SK-N-SH (cell line): ENCODE results near the gene MYO1H. TPM values are rescaled to one million over a fixed set of nuclear protein-coding genes. Genes with fewer than 3 reads are reported as not detected.

Experiments
- CTCF ChIA-PET: fragments of 300-600, 350-600 bp; formaldehyde crosslinking; extraction: SDS; loops from one replicate; lab custom pipeline; 2021; lab: Yijun Ruan, JAX
- POLR2A ChIA-PET: fragments of 350-600 bp; sonication (Branson Sonifier 250); formaldehyde crosslinking; extraction: SDS; loops from one replicate; lab custom pipeline; 2020; ENCODE audit warnings: antibody characterized with exemption, inconsistent platforms; lab: Yijun Ruan, JAX
- DNase-seq: peaks from one replicate; pipeline ENCODE4 v3.0.0; 2012
- H2AFZ ChIP-seq: fragments of 200-600 bp; sonication (generic); 2 replicates; pipeline ENCODE4 v1.8.1; 2016; ENCODE audit warnings: antibody characterized with exemption, mild to moderate bottlenecking, low read depth
- H3F3A ChIP-seq: fragments of 200-600 bp; sonication (generic); replicated peaks from 2 replicates; pipeline ENCODE3; 2016; ENCODE audit warnings: antibody characterized with exemption, mild to moderate bottlenecking; ENCODE audit not compliant: insufficient read depth
- H3K27ac ChIP-seq, 2 experiments: fragments of 200-500 bp in 1 of 2; fragments of 200-600 bp in 1 of 2; sonication (Bioruptor generic) in 1 of 2; sonication (generic), shearing (Covaris generic) in 1 of 2; 2 replicates each; pipeline versions ENCODE4 v1.5.1 to v1.6.1; 2014 to 2016; ENCODE audit warnings: low read depth in 2 of 2, inconsistent platforms in 1 of 2, low read length in 1 of 2, mild to moderate bottlenecking in 1 of 2, mixed read lengths in 1 of 2
- H3K27me3 ChIP-seq: fragments of 200-600 bp; sonication (generic), shearing (Covaris generic); 2 replicates; pipeline ENCODE4 v1.6.1; 2016; ENCODE audit warnings: mixed run types; ENCODE audit not compliant: insufficient read depth
- H3K36me3 ChIP-seq, 2 experiments: fragments of 200-500 bp in 1 of 2; fragments of 200-600 bp in 1 of 2; sonication (Bioruptor generic) in 1 of 2; sonication (generic) in 1 of 2; replicated peaks in 1 of 2; 2 replicates each; pipeline versions ENCODE3 to v1.5.1; 2014 to 2016; ENCODE audit warnings: low read length in 1 of 2, mild to moderate bottlenecking in 1 of 2; ENCODE audit not compliant: insufficient read depth in 2 of 2, control insufficient read depth in 1 of 2
- H3K4me1 ChIP-seq, 2 experiments: fragments of 200-500 bp in 1 of 2; fragments of 200-600 bp in 1 of 2; sonication (Bioruptor generic) in 1 of 2; sonication (generic), shearing (Covaris generic) in 1 of 2; 2 replicates each; pipeline versions ENCODE4 v1.5.1 to v1.6.1; 2014 to 2016; ENCODE audit warnings: low read depth in 1 of 2, low read length in 1 of 2, mixed run types in 1 of 2; ENCODE audit not compliant: insufficient read depth in 2 of 2, control insufficient read depth in 1 of 2
- H3K4me2 ChIP-seq: fragments of 200-600 bp; sonication (generic), shearing (Covaris generic); 2 replicates; pipeline ENCODE4 v1.6.1; 2017; ENCODE audit warnings: mixed run types
- H3K4me3 ChIP-seq, 2 experiments: fragments of 200-500 bp in 1 of 2; fragments of 200-600 bp in 1 of 2; sonication (Bioruptor generic) in 1 of 2; sonication (generic), shearing (Covaris generic) in 1 of 2; 2 replicates each; pipeline versions ENCODE4 v1.5.1 to v1.8.1; 2014 to 2016; ENCODE audit warnings: low read depth in 2 of 2, inconsistent platforms in 1 of 2, low read length in 1 of 2, mild to moderate bottlenecking in 1 of 2, mixed read lengths in 1 of 2, moderate library complexity in 1 of 2
- H3K79me2 ChIP-seq: fragments of 200-600 bp; sonication (generic); 2 replicates; pipeline ENCODE4 v1.8.1; 2017; ENCODE audit warnings: mild to moderate bottlenecking; ENCODE audit not compliant: insufficient read depth
- H3K9ac ChIP-seq: fragments of 200-600 bp; sonication (generic); 2 replicates; pipeline ENCODE4 v1.6.1; 2017; ENCODE audit warnings: mixed run types
- H3K9me2 ChIP-seq: fragments of 200-600 bp; sonication (generic); 2 replicates; pipeline ENCODE4 v1.6.1; 2017; ENCODE audit warnings: mixed run types
- H3K9me3 ChIP-seq: fragments of 200-600 bp; sonication (generic); 2 replicates; pipeline ENCODE4 v1.6.1; 2017; ENCODE audit warnings: mixed run types, mild to moderate bottlenecking, moderate library complexity
- H4K20me1 ChIP-seq: fragments of 200-600 bp; sonication (generic); 2 replicates; pipeline ENCODE4 v1.6.1; 2017; ENCODE audit warnings: mild to moderate bottlenecking, mixed run types; ENCODE audit not compliant: insufficient read depth
- CHD2 ChIP-seq: fragments of 150-350 bp; IDR thresholded peaks from 2 replicates; pipeline ENCODE4 v1.6.1; 2018; ENCODE audit warnings: low read length; ENCODE audit not compliant: partially characterized antibody
- EP300 ChIP-seq, 2 experiments: IDR thresholded peaks; 2 replicates each; pipeline versions ENCODE4 v1.4.0 to v1.6.1; 2012; ENCODE audit warnings: borderline replicate concordance in 1 of 2, low read depth in 1 of 2, low read length in 1 of 2
- EZH2phosphoT487 ChIP-seq: fragments of 200-600 bp; sonication (generic); IDR thresholded peaks from 2 replicates; pipeline ENCODE4 v1.6.1; 2017; ENCODE audit warnings: low read depth, mixed run types, mild to moderate bottlenecking, antibody characterized with exemption, moderate library complexity, borderline replicate concordance
- JUND ChIP-seq: IDR thresholded peaks from 2 replicates; pipeline ENCODE4 v1.4.0; 2012
- MXI1 ChIP-seq: IDR thresholded peaks from 2 replicates; pipeline ENCODE4 v1.6.1; 2012; ENCODE audit warnings: mild to moderate bottlenecking, low read depth, low read length, improper control_type of control experiment
- NFIC ChIP-seq: IDR thresholded peaks from 2 replicates; pipeline ENCODE4 v1.4.0; 2012; ENCODE audit warnings: borderline replicate concordance
- NRF1 ChIP-seq: IDR thresholded peaks from 2 replicates; pipeline ENCODE4 v1.6.1; 2012; ENCODE audit warnings: low read depth, mild to moderate bottlenecking, low read length
- RCOR1 ChIP-seq: fragments of 150-350 bp; IDR thresholded peaks from 2 replicates; pipeline ENCODE4 v1.6.1; 2017; ENCODE audit warnings: antibody characterized with exemption, low read length
- RFX5 ChIP-seq: IDR thresholded peaks from 2 replicates; pipeline ENCODE4 v1.6.1; 2012; ENCODE audit warnings: mild to moderate bottlenecking, improper control_type of control experiment, low read length
- RXRA ChIP-seq: IDR thresholded peaks from 2 replicates; pipeline ENCODE4 v1.4.0; 2012; ENCODE audit warnings: low read depth, mild to moderate bottlenecking, borderline replicate concordance
- SMC3 ChIP-seq: IDR thresholded peaks from 2 replicates; pipeline ENCODE4 v1.6.1; 2012; ENCODE audit warnings: low read depth, low read length, improper control_type of control experiment
- TAF1 ChIP-seq: IDR thresholded peaks from 2 replicates; pipeline ENCODE4 v1.6.1; 2012; ENCODE audit warnings: low read depth, mild to moderate bottlenecking, low read length, moderate library complexity, borderline replicate concordance
- TCF12 ChIP-seq: IDR thresholded peaks from 2 replicates; pipeline ENCODE4 v1.4.0; 2012
- TEAD4 ChIP-seq: IDR thresholded peaks from 2 replicates; pipeline ENCODE4 v1.4.0; 2012; ENCODE audit warnings: mild to moderate bottlenecking, borderline replicate concordance; ENCODE audit not compliant: insufficient read depth
- YY1 ChIP-seq: IDR thresholded peaks from 2 replicates; pipeline ENCODE4 v1.4.0; 2012; ENCODE audit warnings: low read depth, mild to moderate bottlenecking
- WGBS: methylation state at CpG from one replicate; pipeline ENCODE4 v1.1.6; 2017; ENCODE audit warnings: low lambda C conversion rate; 5-methylcytosine and 5-hydroxymethylcytosine counted together
- polyA plus RNA-seq, 3 experiments: library from polyadenylated mRNA; depleted of rRNA; stranded (reverse); fragments of >200 nt; gene quantifications; 2 replicates each; pipeline ENCODE4 v1.2.3, GENCODE V29; 2012
- TF ChIP-seq, protein P1 (sequence below): fragments of 200-600 bp; sonication (generic); IDR thresholded peaks from 2 replicates; pipeline ENCODE4 v1.6.1; 2017; ENCODE audit warnings: antibody characterized with exemption, mild to moderate bottlenecking, moderate library complexity
- TF ChIP-seq, protein P2 (sequence below): IDR thresholded peaks from 2 replicates; pipeline ENCODE4 v1.4.0; 2012; ENCODE audit warnings: low read depth, borderline replicate concordance

MYO1H gene, protein sequence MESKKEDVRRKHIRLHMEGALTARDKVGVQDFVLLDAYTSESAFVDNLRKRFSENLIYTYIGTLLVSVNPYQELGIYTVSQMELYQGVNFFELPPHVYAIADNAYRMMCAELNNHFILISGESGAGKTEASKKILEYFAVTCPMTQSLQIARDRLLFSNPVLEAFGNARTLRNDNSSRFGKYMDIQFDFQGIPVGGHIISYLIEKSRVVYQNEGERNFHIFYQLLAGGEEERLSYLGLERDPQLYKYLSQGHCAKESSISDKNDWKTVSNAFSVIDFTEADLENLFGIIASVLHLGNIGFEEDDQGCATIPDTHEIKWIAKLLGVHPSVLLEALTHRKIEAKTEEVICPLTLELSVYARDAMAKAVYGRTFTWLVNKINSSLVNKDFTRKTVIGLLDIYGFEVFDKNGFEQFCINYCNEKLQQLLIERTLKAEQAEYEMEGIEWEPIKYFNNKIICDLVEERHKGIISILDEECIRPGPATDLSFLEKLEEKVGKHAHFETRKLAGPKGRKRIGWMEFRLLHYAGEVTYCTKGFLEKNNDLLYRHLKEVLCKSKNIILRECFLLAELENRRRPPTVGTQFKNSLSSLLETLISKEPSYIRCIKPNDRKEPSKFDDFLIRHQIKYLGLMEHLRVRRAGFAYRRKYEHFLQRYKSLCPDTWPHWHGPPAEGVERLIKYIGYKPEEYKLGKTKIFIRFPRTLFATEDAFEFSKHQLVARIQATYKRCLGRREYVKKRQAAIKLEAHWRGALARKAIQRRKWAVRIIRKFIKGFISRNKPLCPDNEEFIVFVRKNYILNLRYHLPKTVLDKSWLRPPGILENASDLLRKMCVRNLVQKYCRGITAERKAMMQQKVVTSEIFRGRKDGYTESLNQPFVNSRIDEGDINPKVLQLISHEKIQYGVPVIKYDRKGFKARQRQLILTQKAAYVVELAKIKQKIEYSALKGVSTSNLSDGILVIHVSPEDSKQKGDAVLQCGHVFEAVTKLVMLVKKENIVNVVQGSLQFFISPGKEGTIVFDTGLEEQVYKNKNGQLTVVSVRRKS
- not detected in 2 replicates for polyA plus RNA-seq (2012; rRNA removed)
- polyA plus RNA-seq (2012; cell fraction: cytosol; rRNA removed): not detected in 2 replicates
- 0.01 TPM in 1 of 2 replicates, not detected in the other for polyA plus RNA-seq (2012; cell fraction: nucleus; rRNA removed)

DNA sequence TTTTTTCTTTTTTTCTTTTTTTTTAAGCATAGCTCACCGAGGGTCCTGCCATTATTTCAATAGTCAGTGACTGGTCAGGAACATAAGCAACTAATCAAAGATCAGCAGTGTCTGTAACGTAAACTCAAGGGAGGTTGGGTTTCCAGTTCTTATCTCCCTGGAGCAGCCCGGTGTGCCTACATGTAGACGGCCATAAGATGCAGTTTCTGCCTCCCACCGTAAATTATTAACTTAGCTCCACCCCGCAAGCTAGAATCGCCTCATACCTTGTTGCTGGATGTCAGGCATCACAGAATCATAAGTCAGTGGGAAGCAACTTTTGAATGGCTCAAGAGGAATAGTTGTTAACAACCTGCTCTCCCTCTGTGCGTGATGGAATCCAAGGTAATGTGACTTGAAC lies at the start of gene MYO1H:
MYO1H (plus strand) TSS at position 312 of the 400 bp plus-strand sequence; CDS start at position 373, 61 bp downstream.
- Histone ChIP-seq H3K36me3 (no peaks in the 10 kb centered on the region), H4K20me1 (no peaks in the 10 kb centered on the region), H3K9ac (no peak within 1 kb of the TSS), H3K27ac (no peak within 1 kb of the TSS), H3K79me2 (no peaks in the 10 kb centered on the region), H3F3A (no peaks in the 10 kb centered on the region), H3K9me3 (no peaks in the 10 kb centered on the region), H3K4me2 (no peak within 1 kb of the TSS), H3K9me2 (no peaks in the 10 kb centered on the region), H3K4me1 (no peaks in the 10 kb centered on the region), H3K27me3 (no peaks in the 10 kb centered on the region), H2AFZ (no peak within 1 kb of the TSS), H3K4me3 (no peak within 1 kb of the TSS)
- DNase-seq: no peak
- WGBS: 73% methylated on average over 8 of the region's 8 CpGs
- ChIA-PET POLR2A (no interaction called here), CTCF (interaction anchor here (0.9 to 1.5 kb wide), 2 partner anchors 9 to 40 kb away, joined by 3 to 4 read pairs; no protein-coding TSS in a partner anchor)
- TF ChIP-seq, protein P1, sequence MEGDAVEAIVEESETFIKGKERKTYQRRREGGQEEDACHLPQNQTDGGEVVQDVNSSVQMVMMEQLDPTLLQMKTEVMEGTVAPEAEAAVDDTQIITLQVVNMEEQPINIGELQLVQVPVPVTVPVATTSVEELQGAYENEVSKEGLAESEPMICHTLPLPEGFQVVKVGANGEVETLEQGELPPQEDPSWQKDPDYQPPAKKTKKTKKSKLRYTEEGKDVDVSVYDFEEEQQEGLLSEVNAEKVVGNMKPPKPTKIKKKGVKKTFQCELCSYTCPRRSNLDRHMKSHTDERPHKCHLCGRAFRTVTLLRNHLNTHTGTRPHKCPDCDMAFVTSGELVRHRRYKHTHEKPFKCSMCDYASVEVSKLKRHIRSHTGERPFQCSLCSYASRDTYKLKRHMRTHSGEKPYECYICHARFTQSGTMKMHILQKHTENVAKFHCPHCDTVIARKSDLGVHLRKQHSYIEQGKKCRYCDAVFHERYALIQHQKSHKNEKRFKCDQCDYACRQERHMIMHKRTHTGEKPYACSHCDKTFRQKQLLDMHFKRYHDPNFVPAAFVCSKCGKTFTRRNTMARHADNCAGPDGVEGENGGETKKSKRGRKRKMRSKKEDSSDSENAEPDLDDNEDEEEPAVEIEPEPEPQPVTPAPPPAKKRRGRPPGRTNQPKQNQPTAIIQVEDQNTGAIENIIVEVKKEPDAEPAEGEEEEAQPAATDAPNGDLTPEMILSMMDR: no peak
- TF ChIP-seq RXRA (no peak), RFX5 (no peak), TAF1 (no peak), TEAD4 (no peak), JUND (no peak), TCF12 (no peak), RCOR1 (no peak), NFIC (no peak), NRF1 (no peak), CHD2 (no peak), EP300 (IDR thresholded peaks at IDR 0.05; ENCODE audit: borderline replicate concordance in 1 of 2, low read depth in 1 of 2, low read length in 1 of 2) (no peak), MXI1 (no peak), EZH2phosphoT487 (no peak), SMC3 (no peak), YY1 (no peak)
- TF ChIP-seq, protein P2, sequence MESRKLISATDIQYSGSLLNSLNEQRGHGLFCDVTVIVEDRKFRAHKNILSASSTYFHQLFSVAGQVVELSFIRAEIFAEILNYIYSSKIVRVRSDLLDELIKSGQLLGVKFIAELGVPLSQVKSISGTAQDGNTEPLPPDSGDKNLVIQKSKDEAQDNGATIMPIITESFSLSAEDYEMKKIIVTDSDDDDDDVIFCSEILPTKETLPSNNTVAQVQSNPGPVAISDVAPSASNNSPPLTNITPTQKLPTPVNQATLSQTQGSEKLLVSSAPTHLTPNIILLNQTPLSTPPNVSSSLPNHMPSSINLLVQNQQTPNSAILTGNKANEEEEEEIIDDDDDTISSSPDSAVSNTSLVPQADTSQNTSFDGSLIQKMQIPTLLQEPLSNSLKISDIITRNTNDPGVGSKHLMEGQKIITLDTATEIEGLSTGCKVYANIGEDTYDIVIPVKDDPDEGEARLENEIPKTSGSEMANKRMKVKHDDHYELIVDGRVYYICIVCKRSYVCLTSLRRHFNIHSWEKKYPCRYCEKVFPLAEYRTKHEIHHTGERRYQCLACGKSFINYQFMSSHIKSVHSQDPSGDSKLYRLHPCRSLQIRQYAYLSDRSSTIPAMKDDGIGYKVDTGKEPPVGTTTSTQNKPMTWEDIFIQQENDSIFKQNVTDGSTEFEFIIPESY: no peak
